ENCODE measurements around the gene RTN4.

Gene RTN4

DNA sequence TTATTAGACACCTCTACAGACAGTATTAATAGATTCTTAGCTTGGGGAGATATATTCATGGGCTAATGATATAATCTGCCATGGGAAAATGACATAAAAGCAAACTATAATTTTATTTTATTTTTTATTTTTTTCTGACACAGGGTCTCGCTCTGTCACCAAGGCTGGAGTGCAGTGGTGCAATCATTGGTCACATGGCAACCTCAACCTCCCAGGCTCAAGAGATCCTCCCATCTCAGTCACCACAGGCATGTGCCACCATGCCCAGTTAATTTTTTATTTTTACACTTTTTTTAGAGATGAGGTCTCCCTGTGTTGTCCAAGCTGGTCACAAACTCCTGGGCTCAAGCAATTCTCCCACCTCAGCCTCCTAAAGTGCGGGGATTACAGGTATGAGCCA is 39.3 kb downstream of the RTN4 start:
- ATAC-seq = 0 out of 3 replicates have a peak, but pooled peaks have one; percentile 10
- TF ChIP-seq ARNTL (CRISPR knock-in tag; IDR thresholded peaks at IDR 0.05; ENCODE audit: borderline replicate concordance, low read depth) = no peak
- no peak for TF ChIP-seq RARB (CRISPR knock-in tag; IDR thresholded peaks at IDR 0.05)

DNA sequence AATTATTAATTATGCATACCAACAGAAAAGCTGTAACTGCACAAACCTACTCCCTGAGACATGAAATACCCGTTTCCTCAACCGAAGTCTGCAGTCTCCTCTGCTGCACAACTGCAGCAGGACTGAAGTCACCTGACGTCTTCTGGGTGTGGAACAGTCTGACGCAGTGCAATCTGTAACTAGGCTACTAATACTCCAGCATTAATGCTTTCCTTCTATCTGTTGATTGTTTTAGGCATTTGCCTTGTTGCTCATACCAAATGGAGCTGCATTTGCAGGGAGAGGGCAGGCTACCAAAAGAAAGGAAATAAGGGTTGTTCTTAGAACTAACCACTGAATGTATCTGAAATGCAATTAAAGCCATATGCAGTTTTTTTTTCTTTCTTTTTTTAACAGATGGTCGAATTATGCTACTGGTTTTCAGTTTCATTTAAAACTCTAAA is 40.1 kb downstream of the RTN4 start:
- ATAC-seq = peak; percentile 49
- TF ChIP-seq ZNF565 (CRISPR knock-in tag; conservative IDR thresholded peaks at IDR 0.05; ENCODE audit: low read depth) (no peak), PPARA (CRISPR knock-in tag; IDR thresholded peaks at IDR 0.05; ENCODE audit: borderline replicate concordance) (no peak), SNAI2 (CRISPR knock-in tag; IDR thresholded peaks at IDR 0.05) (no peak), ZNF70 (CRISPR knock-in tag; IDR thresholded peaks at IDR 0.05) (no peak), ISL1 (CRISPR knock-in tag; IDR thresholded peaks at IDR 0.05) (no peak), BACH2 (CRISPR knock-in tag; IDR thresholded peaks at IDR 0.05; ENCODE audit: borderline replicate concordance) (no peak), ZC3H10 (CRISPR knock-in tag; IDR thresholded peaks at IDR 0.05) (no peak), ARNTL (CRISPR knock-in tag; IDR thresholded peaks at IDR 0.05; ENCODE audit: borderline replicate concordance, low read depth) (no peak), OSR1 (CRISPR knock-in tag; IDR thresholded peaks at IDR 0.05) (no peak), ZFP3 (CRISPR knock-in tag; IDR thresholded peaks at IDR 0.05) (no peak), TCF4 (CRISPR knock-in tag; IDR thresholded peaks at IDR 0.05; ENCODE audit: borderline replicate concordance) (no peak), TOX (CRISPR knock-in tag; IDR thresholded peaks at IDR 0.05; ENCODE audit: borderline replicate concordance) (no peak)
- TF ChIP-seq, protein P1, sequence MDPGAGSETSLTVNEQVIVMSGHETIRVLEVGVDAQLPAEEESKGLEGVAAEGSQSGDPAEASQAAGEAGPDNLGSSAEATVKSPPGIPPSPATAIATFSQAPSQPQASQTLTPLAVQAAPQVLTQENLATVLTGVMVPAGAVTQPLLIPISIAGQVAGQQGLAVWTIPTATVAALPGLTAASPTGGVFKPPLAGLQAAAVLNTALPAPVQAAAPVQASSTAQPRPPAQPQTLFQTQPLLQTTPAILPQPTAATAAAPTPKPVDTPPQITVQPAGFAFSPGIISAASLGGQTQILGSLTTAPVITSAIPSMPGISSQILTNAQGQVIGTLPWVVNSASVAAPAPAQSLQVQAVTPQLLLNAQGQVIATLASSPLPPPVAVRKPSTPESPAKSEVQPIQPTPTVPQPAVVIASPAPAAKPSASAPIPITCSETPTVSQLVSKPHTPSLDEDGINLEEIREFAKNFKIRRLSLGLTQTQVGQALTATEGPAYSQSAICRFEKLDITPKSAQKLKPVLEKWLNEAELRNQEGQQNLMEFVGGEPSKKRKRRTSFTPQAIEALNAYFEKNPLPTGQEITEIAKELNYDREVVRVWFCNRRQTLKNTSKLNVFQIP (CRISPR knock-in tag; IDR thresholded peaks at IDR 0.05; ENCODE audit: borderline replicate concordance, low read depth) = no peak
- TF ChIP-seq, protein P2, sequence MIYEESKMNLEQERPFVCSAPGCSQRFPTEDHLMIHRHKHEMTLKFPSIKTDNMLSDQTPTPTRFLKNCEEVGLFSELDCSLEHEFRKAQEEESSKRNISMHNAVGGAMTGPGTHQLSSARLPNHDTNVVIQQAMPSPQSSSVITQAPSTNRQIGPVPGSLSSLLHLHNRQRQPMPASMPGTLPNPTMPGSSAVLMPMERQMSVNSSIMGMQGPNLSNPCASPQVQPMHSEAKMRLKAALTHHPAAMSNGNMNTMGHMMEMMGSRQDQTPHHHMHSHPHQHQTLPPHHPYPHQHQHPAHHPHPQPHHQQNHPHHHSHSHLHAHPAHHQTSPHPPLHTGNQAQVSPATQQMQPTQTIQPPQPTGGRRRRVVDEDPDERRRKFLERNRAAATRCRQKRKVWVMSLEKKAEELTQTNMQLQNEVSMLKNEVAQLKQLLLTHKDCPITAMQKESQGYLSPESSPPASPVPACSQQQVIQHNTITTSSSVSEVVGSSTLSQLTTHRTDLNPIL (CRISPR knock-in tag; IDR thresholded peaks at IDR 0.05; ENCODE audit: low read depth) = no peak
- TF ChIP-seq, protein P3, sequence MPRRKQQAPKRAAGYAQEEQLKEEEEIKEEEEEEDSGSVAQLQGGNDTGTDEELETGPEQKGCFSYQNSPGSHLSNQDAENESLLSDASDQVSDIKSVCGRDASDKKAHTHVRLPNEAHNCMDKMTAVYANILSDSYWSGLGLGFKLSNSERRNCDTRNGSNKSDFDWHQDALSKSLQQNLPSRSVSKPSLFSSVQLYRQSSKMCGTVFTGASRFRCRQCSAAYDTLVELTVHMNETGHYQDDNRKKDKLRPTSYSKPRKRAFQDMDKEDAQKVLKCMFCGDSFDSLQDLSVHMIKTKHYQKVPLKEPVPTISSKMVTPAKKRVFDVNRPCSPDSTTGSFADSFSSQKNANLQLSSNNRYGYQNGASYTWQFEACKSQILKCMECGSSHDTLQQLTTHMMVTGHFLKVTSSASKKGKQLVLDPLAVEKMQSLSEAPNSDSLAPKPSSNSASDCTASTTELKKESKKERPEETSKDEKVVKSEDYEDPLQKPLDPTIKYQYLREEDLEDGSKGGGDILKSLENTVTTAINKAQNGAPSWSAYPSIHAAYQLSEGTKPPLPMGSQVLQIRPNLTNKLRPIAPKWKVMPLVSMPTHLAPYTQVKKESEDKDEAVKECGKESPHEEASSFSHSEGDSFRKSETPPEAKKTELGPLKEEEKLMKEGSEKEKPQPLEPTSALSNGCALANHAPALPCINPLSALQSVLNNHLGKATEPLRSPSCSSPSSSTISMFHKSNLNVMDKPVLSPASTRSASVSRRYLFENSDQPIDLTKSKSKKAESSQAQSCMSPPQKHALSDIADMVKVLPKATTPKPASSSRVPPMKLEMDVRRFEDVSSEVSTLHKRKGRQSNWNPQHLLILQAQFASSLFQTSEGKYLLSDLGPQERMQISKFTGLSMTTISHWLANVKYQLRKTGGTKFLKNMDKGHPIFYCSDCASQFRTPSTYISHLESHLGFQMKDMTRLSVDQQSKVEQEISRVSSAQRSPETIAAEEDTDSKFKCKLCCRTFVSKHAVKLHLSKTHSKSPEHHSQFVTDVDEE (CRISPR knock-in tag; IDR thresholded peaks at IDR 0.05) = no peak
- TF ChIP-seq, protein P4, sequence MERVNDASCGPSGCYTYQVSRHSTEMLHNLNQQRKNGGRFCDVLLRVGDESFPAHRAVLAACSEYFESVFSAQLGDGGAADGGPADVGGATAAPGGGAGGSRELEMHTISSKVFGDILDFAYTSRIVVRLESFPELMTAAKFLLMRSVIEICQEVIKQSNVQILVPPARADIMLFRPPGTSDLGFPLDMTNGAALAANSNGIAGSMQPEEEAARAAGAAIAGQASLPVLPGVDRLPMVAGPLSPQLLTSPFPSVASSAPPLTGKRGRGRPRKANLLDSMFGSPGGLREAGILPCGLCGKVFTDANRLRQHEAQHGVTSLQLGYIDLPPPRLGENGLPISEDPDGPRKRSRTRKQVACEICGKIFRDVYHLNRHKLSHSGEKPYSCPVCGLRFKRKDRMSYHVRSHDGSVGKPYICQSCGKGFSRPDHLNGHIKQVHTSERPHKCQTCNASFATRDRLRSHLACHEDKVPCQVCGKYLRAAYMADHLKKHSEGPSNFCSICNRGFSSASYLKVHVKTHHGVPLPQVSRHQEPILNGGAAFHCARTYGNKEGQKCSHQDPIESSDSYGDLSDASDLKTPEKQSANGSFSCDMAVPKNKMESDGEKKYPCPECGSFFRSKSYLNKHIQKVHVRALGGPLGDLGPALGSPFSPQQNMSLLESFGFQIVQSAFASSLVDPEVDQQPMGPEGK (CRISPR knock-in tag; IDR thresholded peaks at IDR 0.05; ENCODE audit: borderline replicate concordance) = no peak

DNA sequence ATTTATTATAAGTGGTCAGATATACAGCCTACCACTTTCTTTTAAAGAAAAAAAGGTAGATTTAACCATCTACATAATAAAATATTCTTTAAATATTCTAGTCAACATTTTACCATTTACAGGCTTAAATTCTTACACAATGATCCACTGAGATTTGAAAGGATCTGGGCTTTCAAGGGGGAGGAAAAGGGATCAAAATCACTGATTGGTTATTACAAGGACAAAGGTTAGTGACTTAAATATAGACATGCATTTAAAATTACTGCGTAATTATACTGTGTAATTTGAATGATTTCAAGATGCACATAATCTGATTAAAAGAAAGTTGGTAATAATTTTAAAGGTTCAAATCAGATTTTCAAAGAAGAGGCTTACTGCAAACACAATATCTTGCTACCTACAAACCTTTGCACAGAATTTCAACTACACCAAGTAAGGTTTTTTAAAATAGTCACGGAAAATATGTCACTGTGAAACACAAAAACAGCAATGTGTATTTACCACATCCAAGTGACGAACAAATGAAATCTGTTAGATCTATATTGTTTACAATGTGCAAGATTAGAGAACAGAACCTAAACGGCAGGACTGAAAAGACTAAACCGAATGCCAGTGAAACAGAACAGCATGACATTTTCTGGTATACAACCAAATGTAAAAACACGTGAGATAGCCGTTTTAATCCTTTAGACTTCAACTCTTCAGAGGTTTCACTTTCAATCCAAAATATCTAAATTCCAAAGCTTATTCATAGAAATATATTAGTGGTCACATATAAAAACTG is 40.8 kb downstream of the RTN4 start:
- TF ChIP-seq TCF4 (CRISPR knock-in tag; IDR thresholded peaks at IDR 0.05; ENCODE audit: borderline replicate concordance) (no peak), ZNF565 (CRISPR knock-in tag; conservative IDR thresholded peaks at IDR 0.05; ENCODE audit: low read depth) (no peak), ZC3H10 (CRISPR knock-in tag; IDR thresholded peaks at IDR 0.05) (no peak), TOX (CRISPR knock-in tag; IDR thresholded peaks at IDR 0.05; ENCODE audit: borderline replicate concordance) (no peak)
- TF ChIP-seq, protein P4 (CRISPR knock-in tag; IDR thresholded peaks at IDR 0.05; ENCODE audit: borderline replicate concordance) = no peak

More for the DNA sequence above, 40.8 kb downstream of the RTN4 start:
- no peak for ATAC-seq
